ENCODE data around the gene APBB2.
A peak's percentile ranks its signal among the peaks of the same experiment; 100 is the strongest.
"Not testable (repeated sequence)": the region's sequence is repeated elsewhere in the genome, so short reads cannot be mapped to it uniquely, and the experiment has no call there.

Gene APBB2

GRCh38 chr4:40923316-40924095 lies 290.8 kb downstream of the APBB2 start:
- H3K9me3 Mint-ChIP-seq: peaks cover 0 to 7% of the 10 kb centered on the region in 2 donors
- ATAC-seq: no peak
- H3K27me3 Mint-ChIP-seq: peaks cover 31% of the 10 kb centered on the region
- no peak for DNase-seq
- H3K4me3 Mint-ChIP-seq: no peak overlapping the region
- H3K27ac Mint-ChIP-seq: no peak overlapping the region
- H3K4me1 Mint-ChIP-seq: peaks cover 25% of the 10 kb centered on the region

GRCh38 chr4:40919976-40920375 lies 294.4 kb downstream of the APBB2 start:
- not testable (repeated sequence) for ATAC-seq, H3K9me3 Mint-ChIP-seq, H3K27ac Mint-ChIP-seq, DNase-seq, H3K4me3 Mint-ChIP-seq
- Mint-ChIP-seq H3K27me3 (peaks cover 15% of the 10 kb centered on the region), H3K4me1 (peaks cover 32% of the 10 kb centered on the region)

GRCh38 chr4:40918330-40918729 lies 296.0 kb downstream of the APBB2 start:
- no peak for ATAC-seq
- Mint-ChIP-seq H3K4me1 (peaks cover 32% of the 10 kb centered on the region), H3K9me3 (peaks cover 0 to 7% of the 10 kb centered on the region in 2 donors), H3K4me3 (no peak overlapping the region), H3K27ac (no peak overlapping the region), H3K27me3 (peaks cover 15% of the 10 kb centered on the region)
- no peak for DNase-seq

GRCh38 chr4:40916880-40917279 lies 297.5 kb downstream of the APBB2 start:
- Mint-ChIP-seq H3K4me1 (peaks cover 32% of the 10 kb centered on the region), H3K27ac (peak overlapping the region in 1 of 2 donors; percentile 13), H3K9me3 (peaks cover 0 to 7% of the 10 kb centered on the region in 2 donors), H3K4me3 (no peak overlapping the region), H3K27me3 (peaks cover 15% of the 10 kb centered on the region)
- peak; percentile 28 to 50 for DNase-seq
- peak; percentile 85 for ATAC-seq

- peak overlapping the region in 1 of 2 donors; percentile 27 for H3K27ac Mint-ChIP-seq
- ATAC-seq (no peak), DNase-seq (no peak)
- peaks cover 15% of the 10 kb centered on the region for H3K27me3 Mint-ChIP-seq
- no peak overlapping the region for H3K4me3 Mint-ChIP-seq
- H3K9me3 Mint-ChIP-seq: peaks cover 0 to 7% of the 10 kb centered on the region in 2 donors
- peaks cover 32% of the 10 kb centered on the region for H3K4me1 Mint-ChIP-seq
These were observed 298.2 kb downstream of the APBB2 start for GRCh38 chr4:40916218-40916555.

- no peak overlapping the region for H3K4me3 Mint-ChIP-seq
- peaks cover 34% of the 10 kb centered on the region for H3K4me1 Mint-ChIP-seq
- H3K27ac Mint-ChIP-seq: peak overlapping the region; percentile 16 to 27
- peaks cover 0 to 7% of the 10 kb centered on the region in 2 donors for H3K9me3 Mint-ChIP-seq
- H3K27me3 Mint-ChIP-seq: peaks cover 15% of the 10 kb centered on the region
- ATAC-seq: no peak
- DNase-seq: no peak
These were observed 298.8 kb downstream of the APBB2 start for GRCh38 chr4:40915318-40916217.

- peaks cover 54% of the 10 kb centered on the region for H3K4me1 Mint-ChIP-seq
- no peak for DNase-seq
These were observed 301.7 kb downstream of the APBB2 start for GRCh38 chr4:40912460-40913184.

GRCh38 chr4:40910706-40911105 lies 303.6 kb downstream of the APBB2 start:
- Mint-ChIP-seq H3K4me3 (no peak overlapping the region), H3K27me3 (peaks cover 7% of the 10 kb centered on the region), H3K27ac (no peak overlapping the region), H3K4me1 (peaks cover 51% of the 10 kb centered on the region), H3K9me3 (no peaks in the 10 kb centered on the region)
- DNase-seq (no peak), ATAC-seq (no peak)

More at GRCh38 chr4:40912460-40913184, 301.7 kb downstream of the APBB2 start:
- no peak overlapping the region for H3K27ac Mint-ChIP-seq
- H3K9me3 Mint-ChIP-seq: no peaks in the 10 kb centered on the region
- no peak for ATAC-seq
- H3K27me3 Mint-ChIP-seq: peaks cover 15% of the 10 kb centered on the region
- H3K4me3 Mint-ChIP-seq: no peak overlapping the region

- DNase-seq: peak; percentile 41 to 64
- Mint-ChIP-seq H3K27me3 (no peaks in the 10 kb centered on the region), H3K4me3 (peak overlapping the region; percentile 43 to 57), H3K9me3 (no peaks in the 10 kb centered on the region), H3K4me1 (peaks cover 38% of the 10 kb centered on the region), H3K27ac (peak overlapping the region; percentile 56 to 93)
- ATAC-seq: peak; percentile 86
These were observed 304.9 kb downstream of the APBB2 start for GRCh38 chr4:40909363-40909876.

- peak overlapping the region; percentile 43 to 57 for H3K4me3 Mint-ChIP-seq
- H3K27me3 Mint-ChIP-seq: no peaks in the 10 kb centered on the region
- H3K27ac Mint-ChIP-seq: peak overlapping the region; percentile 56 to 93
- H3K4me1 Mint-ChIP-seq: peaks cover 38% of the 10 kb centered on the region
- ATAC-seq: peak; percentile 83
- DNase-seq: peak; percentile 76 to 79
- H3K9me3 Mint-ChIP-seq: no peaks in the 10 kb centered on the region
These were observed 305.5 kb downstream of the APBB2 start for GRCh38 chr4:40908702-40909362.

- Mint-ChIP-seq H3K4me3 (peak overlapping the region; percentile 43 to 57), H3K9me3 (no peaks in the 10 kb centered on the region), H3K4me1 (peaks cover 38% of the 10 kb centered on the region), H3K27me3 (no peaks in the 10 kb centered on the region), H3K27ac (peak overlapping the region; percentile 56 to 93)
- DNase-seq (no peak), ATAC-seq (peak; percentile 29)
These were observed 306.0 kb downstream of the APBB2 start for GRCh38 chr4:40908297-40908696.

- Mint-ChIP-seq H3K4me1 (peaks cover 34% of the 10 kb centered on the region), H3K4me3 (no peak overlapping the region)
These were observed 308.9 kb downstream of the APBB2 start for GRCh38 chr4:40905414-40905813.

GRCh38 chr4:40900531-40900930 lies 313.8 kb downstream of the APBB2 start:
- not testable (repeated sequence) for H3K27ac Mint-ChIP-seq, H3K4me3 Mint-ChIP-seq, ATAC-seq, DNase-seq, H3K9me3 Mint-ChIP-seq, H3K4me1 Mint-ChIP-seq, H3K27me3 Mint-ChIP-seq

More at GRCh38 chr4:40905414-40905813, 308.9 kb downstream of the APBB2 start:
- Mint-ChIP-seq H3K27me3 (no peaks in the 10 kb centered on the region), H3K27ac (no peak overlapping the region), H3K9me3 (no peaks in the 10 kb centered on the region)
- no peak for ATAC-seq
- no peak for DNase-seq

GRCh38 chr4:40897557-40898203 lies 316.7 kb downstream of the APBB2 start:
- Mint-ChIP-seq H3K27ac (peak overlapping the region in 1 of 2 donors; percentile 76), H3K4me3 (peak overlapping the region; percentile 78 to 81), H3K9me3 (no peaks in the 10 kb centered on the region), H3K27me3 (no peaks in the 10 kb centered on the region), H3K4me1 (peaks cover 8% of the 10 kb centered on the region)
- ATAC-seq (peak; percentile 75), DNase-seq (peak; percentile 54 to 57)

Data from stimulated activated naive CD8-positive, alpha-beta T cell treated with anti-CD3 and anti-CD28 coated beads, Interleukin-15, amount 100 ng/mL, for 72 hours (primary cell).